Measurements from ENCODE around the gene GAPVD1.

Gene GAPVD1

GRCh38 chr9:125410522-125410894, 148.9 kb downstream of the GAPVD1 start:
- TF ChIP-seq TAF1 (IDR thresholded peaks at IDR 0.05; ENCODE audit: borderline replicate concordance, insufficient read depth, low read length) (no peak), SIN3A (IDR thresholded peaks at IDR 0.05; ENCODE audit: borderline replicate concordance, insufficient read depth, low read length) (no peak), REST (IDR thresholded peaks at IDR 0.05; ENCODE audit: insufficient read depth in 1 of 2, low read depth in 2 of 2, low read length in 2 of 2) (no peak), FOXP2 (optimal IDR thresholded peaks at IDR 0.05; ENCODE audit: borderline replicate concordance, extremely low read depth, extremely low read length, insufficient read depth) (no peak), POLR2AphosphoS5 (IDR thresholded peaks at IDR 0.05; ENCODE audit: low read depth, low read length) (no peak)

- no peak for TF ChIP-seq FOXP2 (optimal IDR thresholded peaks at IDR 0.05; ENCODE audit: borderline replicate concordance, extremely low read depth, extremely low read length, insufficient read depth)
Observed at GRCh38 chr9:125411171-125411756, 149.6 kb downstream of the GAPVD1 start.

- TF ChIP-seq FOXP2 (optimal IDR thresholded peaks at IDR 0.05; ENCODE audit: borderline replicate concordance, extremely low read depth, extremely low read length, insufficient read depth), result no peak
- TF ChIP-seq SIN3A (IDR thresholded peaks at IDR 0.05; ENCODE audit: borderline replicate concordance, insufficient read depth, low read length), result no peak
- no peak for TF ChIP-seq REST (IDR thresholded peaks at IDR 0.05; ENCODE audit: insufficient read depth in 1 of 2, low read depth in 2 of 2, low read length in 2 of 2)
Observed at GRCh38 chr9:125412166-125412565, 150.5 kb downstream of the GAPVD1 start.

GRCh38 chr9:125413579-125413978, 152.0 kb downstream of the GAPVD1 start:
- no peak for TF ChIP-seq SIN3A (IDR thresholded peaks at IDR 0.05; ENCODE audit: borderline replicate concordance, insufficient read depth, low read length)
- TF ChIP-seq FOXP2 (optimal IDR thresholded peaks at IDR 0.05; ENCODE audit: borderline replicate concordance, extremely low read depth, extremely low read length, insufficient read depth), result no peak
- no peak for TF ChIP-seq REST (IDR thresholded peaks at IDR 0.05; ENCODE audit: insufficient read depth in 1 of 2, low read depth in 2 of 2, low read length in 2 of 2)
- no peak for TF ChIP-seq POLR2AphosphoS5 (IDR thresholded peaks at IDR 0.05; ENCODE audit: low read depth, low read length)
- TF ChIP-seq TAF1 (IDR thresholded peaks at IDR 0.05; ENCODE audit: borderline replicate concordance, insufficient read depth, low read length), result no peak

- TF ChIP-seq FOXP2 (optimal IDR thresholded peaks at IDR 0.05; ENCODE audit: borderline replicate concordance, extremely low read depth, extremely low read length, insufficient read depth) (no peak), POLR2AphosphoS5 (IDR thresholded peaks at IDR 0.05; ENCODE audit: low read depth, low read length) (no peak), REST (IDR thresholded peaks at IDR 0.05; ENCODE audit: insufficient read depth in 1 of 2, low read depth in 2 of 2, low read length in 2 of 2) (no peak), SIN3A (IDR thresholded peaks at IDR 0.05; ENCODE audit: borderline replicate concordance, insufficient read depth, low read length) (no peak), TAF1 (IDR thresholded peaks at IDR 0.05; ENCODE audit: borderline replicate concordance, insufficient read depth, low read length) (no peak)
Observed at GRCh38 chr9:125415583-125416460, 154.2 kb downstream of the GAPVD1 start.
